ENCODE data around the gene SH2D2A. TPM values are rescaled to one million over a fixed set of nuclear protein-coding genes. Genes with fewer than 3 reads are reported as not detected.

The SH2D2A gene
- total and polyA plus RNA-seq, 2 of the 4 experiments (the other 2 are of a cell fraction): not detected

DNA sequence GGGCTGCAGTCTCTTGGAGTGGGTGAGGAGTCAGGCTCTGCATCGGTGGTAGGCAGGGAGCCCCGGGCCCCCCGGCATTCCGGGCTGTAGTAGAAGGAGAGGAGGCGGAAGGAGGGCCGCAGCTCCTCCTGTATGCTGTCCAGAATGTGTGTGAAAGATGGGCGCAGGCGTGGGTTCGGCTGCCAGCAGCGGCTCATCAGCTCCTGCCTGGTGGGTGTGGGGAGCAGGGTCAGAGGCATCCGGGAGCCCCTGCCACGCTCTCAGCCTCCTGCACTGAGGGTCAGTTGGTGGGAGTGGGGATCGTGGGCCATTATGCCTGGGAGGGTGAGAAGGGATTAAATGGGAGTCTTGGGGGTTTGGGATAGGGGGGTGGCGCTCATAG lies 24.2 kb upstream of the SH2D2A start:
- Histone ChIP-seq H3K36me3 (ENCODE audit: control insufficient read depth, insufficient read depth, low read length) (no peaks in the 10 kb centered on the region), H3K18ac (ENCODE audit: low read depth, low read length) (no peak overlapping the region), H2BK20ac (ENCODE audit: low read depth, low read length) (no peak overlapping the region), H3K27ac (ENCODE audit: insufficient read depth, low read length) (no peak overlapping the region), H3K4me1 (ENCODE audit: control insufficient read depth, insufficient read depth, low read length) (no peaks in the 10 kb centered on the region; the same call in 1 of the 2 replicates), H3K4ac (ENCODE audit: low read depth, low read length) (no peak overlapping the region), H3K27me3 (ENCODE audit: control insufficient read depth, insufficient read depth, low read length) (peaks cover 84% of the 10 kb centered on the region), H4K91ac (ENCODE audit: insufficient read depth, low read depth, low read length) (no peak overlapping the region), H3K56ac (ENCODE audit: extremely low read depth, insufficient read depth, low read length) (no peak overlapping the region), H3K4me3 (ENCODE audit: insufficient read depth, low read depth, low read length) (no peak overlapping the region), H2BK5ac (ENCODE audit: low read depth, low read length, poor library complexity, severe bottlenecking) (no peak overlapping the region), H2BK15ac (ENCODE audit: low read depth, low read length) (no peak overlapping the region), H2BK120ac (ENCODE audit: low read depth, low read length) (no peak overlapping the region), H4K8ac (ENCODE audit: low read depth in 2 of 2, low read length in 2 of 2) (no peak overlapping the region), H3K9me3 (ENCODE audit: control insufficient read depth, insufficient read depth, low read length) (no peaks in the 10 kb centered on the region; the same call in 1 of the 2 replicates), H3K4me2 (ENCODE audit: low read depth, low read length) (no peak overlapping the region), H3K9me1 (ENCODE audit: insufficient read depth, low read length) (no peaks in the 10 kb centered on the region), H2AK5ac (ENCODE audit: low read depth, low read length) (no peak overlapping the region), H2AK9ac (replicated peaks; ENCODE audit: low read depth, low read length, poor library complexity) (no peak overlapping the region), H3K23ac (ENCODE audit: low read depth, low read length) (no peak overlapping the region), H2AFZ (replicated peaks; ENCODE audit: low read length, poor library complexity) (no peak overlapping the region), H4K5ac (ENCODE audit: low read depth, low read length) (no peak overlapping the region), H4K20me1 (ENCODE audit: insufficient read depth, low read length) (no peaks in the 10 kb centered on the region; the same call in none of the 2 replicates), H3K14ac (replicated peaks; ENCODE audit: low read depth, low read length) (no peak overlapping the region), H3K79me1 (ENCODE audit: low read depth in 1 of 2, low read length in 2 of 2) (no peaks in the 10 kb centered on the region), H3K9ac (ENCODE audit: low read depth, low read length) (no peak overlapping the region)
- POLR2A ChIA-PET (ENCODE audit: unreplicated experiment): no interaction called here
- in situ Hi-C loops (cut with MboI; ENCODE audit: low sequenced_read_pairs): no loop called here
- TF ChIP-seq CEBPB (IDR thresholded peaks at IDR 0.05; ENCODE audit: low read depth, low read length) (no peak), MXI1 (IDR thresholded peaks at IDR 0.05; ENCODE audit: borderline replicate concordance, low read depth, low read length) (no peak), RCOR1 (IDR thresholded peaks at IDR 0.05; ENCODE audit: insufficient replicate concordance, low read length) (no peak), RAD21 (IDR thresholded peaks at IDR 0.05; ENCODE audit: low read length) (no peak), NFE2L2 (IDR thresholded peaks at IDR 0.05; ENCODE audit: low read depth, low read length) (no peak)
- TF ChIP-seq, protein P1, sequence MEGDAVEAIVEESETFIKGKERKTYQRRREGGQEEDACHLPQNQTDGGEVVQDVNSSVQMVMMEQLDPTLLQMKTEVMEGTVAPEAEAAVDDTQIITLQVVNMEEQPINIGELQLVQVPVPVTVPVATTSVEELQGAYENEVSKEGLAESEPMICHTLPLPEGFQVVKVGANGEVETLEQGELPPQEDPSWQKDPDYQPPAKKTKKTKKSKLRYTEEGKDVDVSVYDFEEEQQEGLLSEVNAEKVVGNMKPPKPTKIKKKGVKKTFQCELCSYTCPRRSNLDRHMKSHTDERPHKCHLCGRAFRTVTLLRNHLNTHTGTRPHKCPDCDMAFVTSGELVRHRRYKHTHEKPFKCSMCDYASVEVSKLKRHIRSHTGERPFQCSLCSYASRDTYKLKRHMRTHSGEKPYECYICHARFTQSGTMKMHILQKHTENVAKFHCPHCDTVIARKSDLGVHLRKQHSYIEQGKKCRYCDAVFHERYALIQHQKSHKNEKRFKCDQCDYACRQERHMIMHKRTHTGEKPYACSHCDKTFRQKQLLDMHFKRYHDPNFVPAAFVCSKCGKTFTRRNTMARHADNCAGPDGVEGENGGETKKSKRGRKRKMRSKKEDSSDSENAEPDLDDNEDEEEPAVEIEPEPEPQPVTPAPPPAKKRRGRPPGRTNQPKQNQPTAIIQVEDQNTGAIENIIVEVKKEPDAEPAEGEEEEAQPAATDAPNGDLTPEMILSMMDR (conservative IDR thresholded peaks at IDR 0.05; ENCODE audit: low read depth, low read length): no peak
- TF ChIP-seq, protein P2, sequence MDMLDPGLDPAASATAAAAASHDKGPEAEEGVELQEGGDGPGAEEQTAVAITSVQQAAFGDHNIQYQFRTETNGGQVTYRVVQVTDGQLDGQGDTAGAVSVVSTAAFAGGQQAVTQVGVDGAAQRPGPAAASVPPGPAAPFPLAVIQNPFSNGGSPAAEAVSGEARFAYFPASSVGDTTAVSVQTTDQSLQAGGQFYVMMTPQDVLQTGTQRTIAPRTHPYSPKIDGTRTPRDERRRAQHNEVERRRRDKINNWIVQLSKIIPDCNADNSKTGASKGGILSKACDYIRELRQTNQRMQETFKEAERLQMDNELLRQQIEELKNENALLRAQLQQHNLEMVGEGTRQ (IDR thresholded peaks at IDR 0.05; ENCODE audit: low read depth, low read length): no peak
- dilution Hi-C loops (cut with HindIII; ENCODE audit: low sequenced_read_pairs, unreplicated experiment): no loop called here
- DNase-seq (no peak), ATAC-seq (ENCODE audit: low read depth) (no peak)
- CTCF ChIA-PET: interaction anchor here (1.3 kb wide), 1 partner anchor 19 kb away, joined by 4 read pairs; no protein-coding TSS in a partner anchor
- no TSS peak for BruUV-seq (replicated peaks)
- WGBS, 2 experiments (ENCODE audit: extremely low coverage in 2 of 2, insufficient read length in 1 of 2): 26% methylated on average over 5 of the region's 14 CpGs; no CpG with 5 or more reads in 1 of the 2 experiments
- intact Hi-C loops (cut with micrococcal nuclease): no loop called here
